GM12801 (cell line): ENCODE measurements around the gene GATB.

Experiments used
- TF ChIP-seq, protein P1 (sequence below): IDR thresholded peaks from one replicate; pipeline ENCODE4 v1.5.1; 2011; ENCODE audit warnings: control low read depth; ENCODE audit not compliant: insufficient read length; ENCODE audit errors: extremely low read depth

GATB gene

GRCh38 chr4:151626751-151627150 is 134.1 kb downstream of the GATB start:
- TF ChIP-seq, protein P1, sequence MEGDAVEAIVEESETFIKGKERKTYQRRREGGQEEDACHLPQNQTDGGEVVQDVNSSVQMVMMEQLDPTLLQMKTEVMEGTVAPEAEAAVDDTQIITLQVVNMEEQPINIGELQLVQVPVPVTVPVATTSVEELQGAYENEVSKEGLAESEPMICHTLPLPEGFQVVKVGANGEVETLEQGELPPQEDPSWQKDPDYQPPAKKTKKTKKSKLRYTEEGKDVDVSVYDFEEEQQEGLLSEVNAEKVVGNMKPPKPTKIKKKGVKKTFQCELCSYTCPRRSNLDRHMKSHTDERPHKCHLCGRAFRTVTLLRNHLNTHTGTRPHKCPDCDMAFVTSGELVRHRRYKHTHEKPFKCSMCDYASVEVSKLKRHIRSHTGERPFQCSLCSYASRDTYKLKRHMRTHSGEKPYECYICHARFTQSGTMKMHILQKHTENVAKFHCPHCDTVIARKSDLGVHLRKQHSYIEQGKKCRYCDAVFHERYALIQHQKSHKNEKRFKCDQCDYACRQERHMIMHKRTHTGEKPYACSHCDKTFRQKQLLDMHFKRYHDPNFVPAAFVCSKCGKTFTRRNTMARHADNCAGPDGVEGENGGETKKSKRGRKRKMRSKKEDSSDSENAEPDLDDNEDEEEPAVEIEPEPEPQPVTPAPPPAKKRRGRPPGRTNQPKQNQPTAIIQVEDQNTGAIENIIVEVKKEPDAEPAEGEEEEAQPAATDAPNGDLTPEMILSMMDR, result no peak

- TF ChIP-seq, protein P1, result no peak
These were observed 134.6 kb downstream of the GATB start for GRCh38 chr4:151626228-151626627.

GRCh38 chr4:151624626-151625565 is 135.9 kb downstream of the GATB start:
- TF ChIP-seq, protein P1, result no peak
